Measurements from ENCODE around the gene FOXF2. TPM values are rescaled to one million over a fixed set of nuclear protein-coding genes. Genes with fewer than 3 reads are reported as not detected.

The FOXF2 gene
- total RNA-seq, result 0.68 TPM in 1 of 2 replicates, not detected in the other

DNA sequence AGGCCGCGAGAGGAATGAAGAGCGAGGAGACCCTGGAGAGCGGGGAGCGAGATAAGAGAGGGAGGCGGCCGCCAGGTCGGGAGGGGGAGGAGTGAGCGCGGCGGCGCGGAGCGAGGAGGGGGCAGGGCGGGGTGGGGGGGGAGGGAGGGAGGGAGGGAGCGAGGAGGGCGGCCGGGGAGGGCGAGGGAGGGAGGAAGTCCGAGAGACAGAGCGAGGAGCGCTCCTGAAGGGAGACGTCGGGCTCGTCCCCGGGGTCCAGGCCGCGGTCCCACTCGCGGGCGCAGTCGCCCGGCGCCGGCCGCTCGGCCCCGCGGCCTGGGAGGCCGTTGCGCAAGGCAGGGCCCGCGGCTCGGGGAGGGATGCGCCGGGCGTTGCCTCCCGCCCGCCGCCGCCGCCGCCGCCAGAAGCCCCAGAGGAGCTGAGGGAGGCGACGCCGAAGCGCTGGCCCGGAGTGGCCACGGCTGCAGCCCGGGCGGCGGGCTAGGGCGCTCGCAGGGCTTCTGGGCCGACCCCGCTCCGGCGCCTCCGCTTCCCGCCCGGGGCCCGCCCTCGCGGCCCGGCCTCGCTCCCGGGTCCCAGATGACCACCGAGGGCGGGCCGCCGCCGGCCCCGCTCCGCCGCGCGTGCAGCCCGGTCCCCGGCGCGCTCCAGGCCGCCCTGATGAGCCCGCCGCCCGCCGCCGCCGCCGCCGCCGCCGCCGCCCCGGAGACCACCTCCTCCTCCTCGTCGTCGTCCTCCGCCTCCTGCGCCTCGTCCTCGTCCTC lies at the start of gene FOXF2:
Gene FOXF2, plus strand, starts transcription at position 208 of the 764 bp plus-strand sequence. Its CDS starts 372 bp downstream, at position 580.

Other genes starting within 250 kb of the FOXF2 start
- 4.8 and 11.0 TPM in 2 replicates for gene FOXQ1, start 77.5 kb upstream of the FOXF2 start, total RNA-seq
- 6.2 and 6.9 TPM in 2 replicates for gene FOXC1, start 220.3 kb downstream of the FOXF2 start, total RNA-seq